WTC11 (cell line): ENCODE data around the gene RPTOR.

Source experiments
- FOXK1 ChIP-seq: sonication (generic); formaldehyde crosslinking; IDR thresholded peaks from 2 replicates; pipeline ENCODE4 v1.8.0; 2022; ENCODE audit warnings: mild to moderate bottlenecking, moderate library complexity, missing genetic modification reagents
- JUN ChIP-seq: sonication (generic); formaldehyde crosslinking; IDR thresholded peaks from 2 replicates; pipeline ENCODE4 v1.8.0; 2023; ENCODE audit warnings: mild to moderate bottlenecking, missing genetic modification reagents
- KAT7 ChIP-seq: sonication (generic); formaldehyde crosslinking; IDR thresholded peaks from 2 replicates; pipeline ENCODE4 v1.8.1; 2023; ENCODE audit warnings: missing genetic modification reagents, mild to moderate bottlenecking, borderline replicate concordance
- NR2C2 ChIP-seq: sonication (generic); formaldehyde crosslinking; IDR thresholded peaks from 2 replicates; pipeline ENCODE4 v1.8.0; 2022; ENCODE audit warnings: mild to moderate bottlenecking, missing genetic modification reagents
- ZBTB21 ChIP-seq: sonication (generic); formaldehyde crosslinking; IDR thresholded peaks from 2 replicates; pipeline ENCODE4 v1.8.1; 2023; ENCODE audit warnings: mild to moderate bottlenecking, missing genetic modification reagents, borderline replicate concordance
- TF ChIP-seq, protein P1 (sequence below): fragments of 200-600 bp; IDR thresholded peaks from 2 replicates; pipeline ENCODE4 v1.8.0; 2022; ENCODE audit warnings: antibody characterized with exemption
- TF ChIP-seq, protein P2 (sequence below): sonication (generic); formaldehyde crosslinking; IDR thresholded peaks from 2 replicates; pipeline ENCODE4 v1.8.1; 2022; ENCODE audit warnings: mild to moderate bottlenecking, missing genetic modification reagents, moderate library complexity, borderline replicate concordance

DNA sequence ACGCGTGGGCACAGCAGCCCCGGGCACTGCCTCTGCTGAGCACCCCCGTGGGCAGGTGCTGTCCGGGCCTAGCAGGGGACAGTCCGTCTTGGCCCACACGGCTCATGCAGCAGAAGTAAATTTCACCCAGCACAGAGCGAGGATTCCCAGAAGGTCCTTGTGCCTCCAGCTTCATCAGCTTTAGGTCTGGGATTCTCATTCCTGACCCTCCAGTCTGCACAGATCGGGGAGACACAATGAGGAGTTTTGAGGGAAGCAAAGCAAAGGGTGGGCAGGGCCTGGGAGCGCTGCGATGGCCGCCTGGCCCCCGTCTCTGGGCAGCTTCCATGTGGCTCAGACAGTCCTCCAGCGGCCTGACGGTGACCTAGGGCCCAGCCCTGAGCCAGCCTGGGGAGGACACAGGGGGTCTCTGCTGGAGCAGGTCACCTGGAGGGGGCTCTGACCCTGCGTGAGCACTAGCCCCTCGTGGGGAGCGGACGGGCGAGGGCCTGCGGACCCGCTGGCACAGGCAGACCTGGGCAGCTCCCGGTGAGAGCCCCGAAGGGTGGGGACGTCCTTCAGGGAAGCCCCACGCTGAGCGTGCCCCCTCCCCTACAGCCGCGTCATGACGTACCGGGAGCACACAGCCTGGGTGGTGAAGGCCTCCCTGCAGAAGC, 416.3 kb downstream of the RPTOR start:
- TF ChIP-seq NR2C2 (CRISPR knock-in tag) = no peak
- no peak for TF ChIP-seq FOXK1 (CRISPR knock-in tag)
- TF ChIP-seq, protein P1, sequence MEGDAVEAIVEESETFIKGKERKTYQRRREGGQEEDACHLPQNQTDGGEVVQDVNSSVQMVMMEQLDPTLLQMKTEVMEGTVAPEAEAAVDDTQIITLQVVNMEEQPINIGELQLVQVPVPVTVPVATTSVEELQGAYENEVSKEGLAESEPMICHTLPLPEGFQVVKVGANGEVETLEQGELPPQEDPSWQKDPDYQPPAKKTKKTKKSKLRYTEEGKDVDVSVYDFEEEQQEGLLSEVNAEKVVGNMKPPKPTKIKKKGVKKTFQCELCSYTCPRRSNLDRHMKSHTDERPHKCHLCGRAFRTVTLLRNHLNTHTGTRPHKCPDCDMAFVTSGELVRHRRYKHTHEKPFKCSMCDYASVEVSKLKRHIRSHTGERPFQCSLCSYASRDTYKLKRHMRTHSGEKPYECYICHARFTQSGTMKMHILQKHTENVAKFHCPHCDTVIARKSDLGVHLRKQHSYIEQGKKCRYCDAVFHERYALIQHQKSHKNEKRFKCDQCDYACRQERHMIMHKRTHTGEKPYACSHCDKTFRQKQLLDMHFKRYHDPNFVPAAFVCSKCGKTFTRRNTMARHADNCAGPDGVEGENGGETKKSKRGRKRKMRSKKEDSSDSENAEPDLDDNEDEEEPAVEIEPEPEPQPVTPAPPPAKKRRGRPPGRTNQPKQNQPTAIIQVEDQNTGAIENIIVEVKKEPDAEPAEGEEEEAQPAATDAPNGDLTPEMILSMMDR = no peak
- TF ChIP-seq KAT7 (CRISPR knock-in tag) = no peak
- TF ChIP-seq, protein P2, sequence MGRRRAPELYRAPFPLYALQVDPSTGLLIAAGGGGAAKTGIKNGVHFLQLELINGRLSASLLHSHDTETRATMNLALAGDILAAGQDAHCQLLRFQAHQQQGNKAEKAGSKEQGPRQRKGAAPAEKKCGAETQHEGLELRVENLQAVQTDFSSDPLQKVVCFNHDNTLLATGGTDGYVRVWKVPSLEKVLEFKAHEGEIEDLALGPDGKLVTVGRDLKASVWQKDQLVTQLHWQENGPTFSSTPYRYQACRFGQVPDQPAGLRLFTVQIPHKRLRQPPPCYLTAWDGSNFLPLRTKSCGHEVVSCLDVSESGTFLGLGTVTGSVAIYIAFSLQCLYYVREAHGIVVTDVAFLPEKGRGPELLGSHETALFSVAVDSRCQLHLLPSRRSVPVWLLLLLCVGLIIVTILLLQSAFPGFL (CRISPR knock-in tag) = no peak
- TF ChIP-seq JUN (CRISPR knock-in tag) = no peak
- no peak for TF ChIP-seq ZBTB21 (CRISPR knock-in tag)
